Measurements from ENCODE around the gene VASN. TPM values are rescaled to one million over a fixed set of nuclear protein-coding genes. Genes with fewer than 3 reads are reported as not detected.

VASN gene
- total RNA-seq, 2 experiments from 2014 or later = not detected

DNA sequence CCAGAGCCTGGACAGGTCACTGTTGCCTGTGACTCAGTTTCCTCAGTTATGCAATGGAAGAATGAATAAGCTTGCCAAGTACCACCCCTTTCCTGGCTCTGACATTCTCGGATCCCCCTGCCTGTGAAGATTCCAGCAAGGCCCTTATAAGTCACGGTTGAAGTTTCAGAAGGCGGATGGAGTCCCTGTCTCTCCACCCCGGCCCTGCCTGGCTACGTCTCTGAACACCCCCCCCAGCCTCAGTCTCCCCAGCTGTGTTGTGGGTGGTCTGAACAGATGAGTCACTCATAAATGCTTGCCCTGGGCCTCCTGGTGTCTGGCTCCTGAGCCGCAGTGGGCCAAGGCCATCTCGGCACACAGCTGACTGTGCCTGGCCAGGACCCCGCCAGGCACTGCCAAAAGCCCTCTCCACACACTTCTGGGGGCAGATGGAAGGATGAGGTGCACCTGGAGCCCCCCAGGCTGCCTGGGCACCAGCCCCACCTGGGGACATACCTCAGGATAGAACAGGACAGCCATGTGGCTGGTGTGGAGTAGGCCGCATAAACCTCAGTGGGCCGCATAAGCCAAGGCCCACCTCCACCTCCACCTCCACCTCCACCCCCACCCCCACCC is 15.4 kb downstream of the VASN start:
- Histone ChIP-seq H3K36me3 (ENCODE audit: insufficient read depth, low read length) (peaks cover 43% of the 10 kb centered on the region; the same call in 1 of the 2 replicates), H2AFZ (ENCODE audit: low read length) (no peak overlapping the region), H3K9me2 (ENCODE audit: insufficient read depth, low read length) (no peaks in the 10 kb centered on the region), H3K9me3 (ENCODE audit: low read length) (no peaks in the 10 kb centered on the region), H3K79me2 (ENCODE audit: insufficient read depth, low read depth, low read length) (no peaks in the 10 kb centered on the region), H3K4me2 (ENCODE audit: low read length) (no peak overlapping the region), H3K4me3 (ENCODE audit: low read depth, low read length, poor library complexity, severe bottlenecking) (no peak overlapping the region), H4K20me1 (ENCODE audit: insufficient read depth, low read length) (no peaks in the 10 kb centered on the region), H3K27ac (ENCODE audit: low read depth, low read length, poor library complexity, severe bottlenecking) (no peak overlapping the region), H3K4me1 (ENCODE audit: insufficient read depth, low read length, poor library complexity, severe bottlenecking) (peaks cover 5% of the 10 kb centered on the region)
- POLR2A ChIA-PET = interaction anchor here (0.6 kb wide), 1 partner anchor 20 kb away, joined by 3 read pairs; no protein-coding TSS in a partner anchor
- BruUV-seq (replicated peaks) = no TSS peak
- intact Hi-C loops (cut with micrococcal nuclease; ENCODE audit: unreplicated experiment) = no loop called here
- no peak for DNase-seq (ENCODE audit: low spot score)
- no peak for TF ChIP-seq EZH2phosphoT487 (IDR thresholded peaks at IDR 0.05; ENCODE audit: borderline replicate concordance, low read depth, low read length)
- TF ChIP-seq, protein P1, sequence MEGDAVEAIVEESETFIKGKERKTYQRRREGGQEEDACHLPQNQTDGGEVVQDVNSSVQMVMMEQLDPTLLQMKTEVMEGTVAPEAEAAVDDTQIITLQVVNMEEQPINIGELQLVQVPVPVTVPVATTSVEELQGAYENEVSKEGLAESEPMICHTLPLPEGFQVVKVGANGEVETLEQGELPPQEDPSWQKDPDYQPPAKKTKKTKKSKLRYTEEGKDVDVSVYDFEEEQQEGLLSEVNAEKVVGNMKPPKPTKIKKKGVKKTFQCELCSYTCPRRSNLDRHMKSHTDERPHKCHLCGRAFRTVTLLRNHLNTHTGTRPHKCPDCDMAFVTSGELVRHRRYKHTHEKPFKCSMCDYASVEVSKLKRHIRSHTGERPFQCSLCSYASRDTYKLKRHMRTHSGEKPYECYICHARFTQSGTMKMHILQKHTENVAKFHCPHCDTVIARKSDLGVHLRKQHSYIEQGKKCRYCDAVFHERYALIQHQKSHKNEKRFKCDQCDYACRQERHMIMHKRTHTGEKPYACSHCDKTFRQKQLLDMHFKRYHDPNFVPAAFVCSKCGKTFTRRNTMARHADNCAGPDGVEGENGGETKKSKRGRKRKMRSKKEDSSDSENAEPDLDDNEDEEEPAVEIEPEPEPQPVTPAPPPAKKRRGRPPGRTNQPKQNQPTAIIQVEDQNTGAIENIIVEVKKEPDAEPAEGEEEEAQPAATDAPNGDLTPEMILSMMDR (conservative IDR thresholded peaks at IDR 0.05; ENCODE audit: low read length) = no peak
- CTCF ChIA-PET (ENCODE audit: unreplicated experiment) = no interaction called here

DNA sequence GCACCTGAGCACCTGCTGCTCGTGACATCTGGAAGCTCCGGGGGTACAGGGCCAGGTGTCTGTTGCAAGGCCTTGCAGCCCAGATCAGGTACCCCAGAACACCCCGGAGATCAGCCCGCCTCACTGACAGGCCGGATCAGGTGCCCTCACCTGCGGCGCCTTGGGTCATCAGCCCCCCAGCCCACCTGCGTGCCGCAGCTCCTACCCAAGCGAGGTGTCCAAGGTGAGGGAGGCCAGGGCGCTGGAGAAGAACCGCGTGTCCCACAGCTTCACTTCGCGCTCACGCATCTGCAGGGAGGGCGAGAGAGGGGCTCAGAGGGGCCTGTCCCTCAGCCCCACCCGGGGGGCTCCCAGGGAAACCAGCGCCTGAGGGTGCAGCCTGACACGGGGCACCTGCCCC is 16.1 kb downstream of the VASN start:
- intact Hi-C loops (cut with micrococcal nuclease; ENCODE audit: unreplicated experiment) = no loop called here
- H4K20me1 ChIP-seq (ENCODE audit: insufficient read depth, low read length) = no peaks in the 10 kb centered on the region
- H3K4me1 ChIP-seq (ENCODE audit: insufficient read depth, low read length, poor library complexity, severe bottlenecking) = peaks cover 7% of the 10 kb centered on the region

More for the DNA sequence above, 16.1 kb downstream of the VASN start:
- H3K9me2 ChIP-seq (ENCODE audit: insufficient read depth, low read length) = no peaks in the 10 kb centered on the region
- H3K9me3 ChIP-seq (ENCODE audit: low read length) = no peaks in the 10 kb centered on the region
- ChIA-PET POLR2A (interaction anchor here (0.6 kb wide), 1 partner anchor 21 kb away, joined by 3 read pairs; no protein-coding TSS in a partner anchor), CTCF (ENCODE audit: unreplicated experiment) (no interaction called here)
- H3K4me3 ChIP-seq (ENCODE audit: low read depth, low read length, poor library complexity, severe bottlenecking) = no peak overlapping the region
- no peak overlapping the region for H2AFZ ChIP-seq (ENCODE audit: low read length)
- no peak for TF ChIP-seq EZH2phosphoT487 (IDR thresholded peaks at IDR 0.05; ENCODE audit: borderline replicate concordance, low read depth, low read length)
- TF ChIP-seq, protein P1 (conservative IDR thresholded peaks at IDR 0.05; ENCODE audit: low read length) = no peak
- peaks cover 50% of the 10 kb centered on the region; the same call in 1 of the 2 replicates for H3K36me3 ChIP-seq (ENCODE audit: insufficient read depth, low read length)
- no TSS peak for BruUV-seq (replicated peaks)
- DNase-seq (ENCODE audit: low spot score) = no peak
- H3K27ac ChIP-seq (ENCODE audit: low read depth, low read length, poor library complexity, severe bottlenecking) = no peak overlapping the region
- no peaks in the 10 kb centered on the region for H3K79me2 ChIP-seq (ENCODE audit: insufficient read depth, low read depth, low read length)
- no peak overlapping the region for H3K4me2 ChIP-seq (ENCODE audit: low read length)
